Keratinocyte (primary cell): ENCODE results near the gene PHKA2. TPM values are rescaled to one million over a fixed set of nuclear protein-coding genes. Genes with fewer than 3 reads are reported as not detected.

Experiments
- DNase-seq: peaks from one replicate; pipeline ENCODE4 v3.0.0-alpha.2; 2011; ENCODE audit warnings: low read depth, missing footprints, low spot score
- FAIRE-seq: peaks from 2 replicates; lab custom pipeline; 2011; peaks lifted over from hg19 to GRCh38; lab: Jason Lieb, UNC
- H2AFZ ChIP-seq: 2 replicates; pipeline ENCODE4 v1.6.0; 2012; ENCODE audit warnings: low read length, control low read depth, inconsistent platforms; ENCODE audit not compliant: control insufficient read depth
- H3K27ac ChIP-seq: 2 replicates; pipeline ENCODE4 v1.5.1; 2011; ENCODE audit warnings: low read length; ENCODE audit not compliant: control insufficient read depth, insufficient read depth
- H3K27me3 ChIP-seq: 3 replicates; pipeline ENCODE4 v1.6.0; 2011; ENCODE audit warnings: low read length; ENCODE audit not compliant: control insufficient read depth, insufficient read depth; ENCODE audit errors: extremely low read depth
- H3K36me3 ChIP-seq, 2 experiments: 2 replicates in 1 of 2; 3 replicates in 1 of 2; pipeline ENCODE4 v1.5.1; 2011; ENCODE audit warnings: low read length in 2 of 2, mild to moderate bottlenecking in 1 of 2; ENCODE audit not compliant: control insufficient read depth in 2 of 2, insufficient read depth in 2 of 2; ENCODE audit errors: extremely low read depth in 1 of 2
- H3K4me1 ChIP-seq: 3 replicates; pipeline ENCODE4 v1.5.1; 2011; ENCODE audit warnings: low read length; ENCODE audit not compliant: control insufficient read depth, insufficient read depth; ENCODE audit errors: extremely low read depth
- H3K4me2 ChIP-seq: 3 replicates; pipeline ENCODE4 v1.6.0; 2011; ENCODE audit warnings: low read depth, low read length; ENCODE audit not compliant: control insufficient read depth, insufficient read depth; ENCODE audit errors: extremely low read depth
- H3K4me3 ChIP-seq, 3 experiments: fragments of 200-600 bp in 1 of 3; sonication (generic) in 1 of 3; 2 replicates in 2 of 3; 3 replicates in 1 of 3; pipeline ENCODE4 v1.5.1; 2011 to 2016; ENCODE audit warnings: low read length in 3 of 3, mild to moderate bottlenecking in 3 of 3, control low read depth in 2 of 3, inconsistent platforms in 1 of 3, low read depth in 1 of 3, mixed read lengths in 1 of 3, mixed run types in 1 of 3, moderate library complexity in 1 of 3; ENCODE audit not compliant: control insufficient read depth in 2 of 3, insufficient read depth in 2 of 3; ENCODE audit errors: extremely low read depth in 1 of 3
- H3K79me2 ChIP-seq: 2 replicates; pipeline ENCODE4 v1.6.0; 2012; ENCODE audit warnings: low read length; ENCODE audit not compliant: control insufficient read depth, insufficient read depth
- H3K9ac ChIP-seq: 3 replicates; pipeline ENCODE4 v1.6.0; 2011; ENCODE audit warnings: low read length; ENCODE audit not compliant: control insufficient read depth, insufficient read depth; ENCODE audit errors: extremely low read depth
- H3K9me1 ChIP-seq: 3 replicates; pipeline ENCODE4 v1.6.0; 2011; ENCODE audit warnings: low read length; ENCODE audit not compliant: control insufficient read depth, insufficient read depth; ENCODE audit errors: extremely low read depth
- H3K9me3 ChIP-seq: 2 replicates; pipeline ENCODE4 v1.5.1; 2012; ENCODE audit warnings: low read depth, low read length; ENCODE audit not compliant: control insufficient read depth
- H4K20me1 ChIP-seq: 3 replicates; pipeline ENCODE4 v1.6.0; 2011; ENCODE audit warnings: low read length; ENCODE audit not compliant: control insufficient read depth, insufficient read depth; ENCODE audit errors: extremely low read depth
- CTCF ChIP-seq, 3 experiments: IDR thresholded peaks in 1 of 3; conservative IDR thresholded peaks in 1 of 3; optimal IDR thresholded peaks in 1 of 3; 2 replicates in 2 of 3; 3 replicates in 1 of 3; pipeline versions ENCODE3 to v1.5.1; 2011; ENCODE audit warnings: low read length in 3 of 3, mild to moderate bottlenecking in 3 of 3, moderate library complexity in 2 of 3, control low read depth in 1 of 3, inconsistent platforms in 1 of 3; ENCODE audit not compliant: insufficient read depth in 2 of 3; ENCODE audit errors: extremely low read depth in 1 of 3
- EZH2 ChIP-seq: IDR thresholded peaks from one replicate; pipeline ENCODE4 v1.6.1; 2012; ENCODE audit warnings: inconsistent platforms, mild to moderate bottlenecking, low read length, moderate library complexity
- dilution Hi-C: fragments of 300-500 bp; cut with MboI; formaldehyde crosslinking; loops from one replicate; pipeline ENCODE4 v1.7.0; 2020; ENCODE audit warnings: low sequenced_read_pairs; ENCODE audit not compliant: extremely low pct_ligation_motif_present
- polyA plus RNA-seq, 5 experiments: library from polyadenylated mRNA; depleted of rRNA in 3 of 5; stranded (reverse) in 3 of 5; stranded (forward) in 1 of 5; unstranded in 1 of 5; fragments of >200 nt; gene quantifications; 1 replicate in 1 of 5; 2 replicates in 3 of 5; 3 replicates in 1 of 5; pipeline versions ENCODE4 v1.2.1 to v1.2.3, GENCODE V29; 2011 to 2012; ENCODE audit warnings: missing spikeins in 2 of 5, low read depth in 1 of 5, low replicate concordance in 1 of 5

The PHKA2 gene
- polyA plus RNA-seq, 1 donor (not counting 4 experiments of a cell fraction or from before 2014, with no cell fraction given), result 14.1 TPM

GRCh38 chrX:18898492-18898891 lies 85.4 kb downstream of the PHKA2 start:
- Histone ChIP-seq H3K4me1 (peaks cover 17% of the 10 kb centered on the region), H3K4me3 (no peak overlapping the region), H3K79me2 (no peaks in the 10 kb centered on the region), H3K9me1 (no peaks in the 10 kb centered on the region), H3K36me3 (peaks cover 1 to 3% of the 10 kb centered on the region in 2 experiments), H3K27me3 (no peaks in the 10 kb centered on the region), H4K20me1 (no peaks in the 10 kb centered on the region), H2AFZ (no peak overlapping the region), H3K27ac (no peak overlapping the region), H3K4me2 (no peak overlapping the region), H3K9me3 (peaks cover 2% of the 10 kb centered on the region), H3K9ac (no peak overlapping the region)
- dilution Hi-C loops, result no loop called here
- no peak for TF ChIP-seq EZH2
- TF ChIP-seq CTCF (optimal IDR thresholded peaks at IDR 0.05 in 1 of 3, IDR thresholded peaks at IDR 0.05 in 1 of 3, conservative IDR thresholded peaks at IDR 0.05 in 1 of 3; ENCODE audit: extremely low read depth in 1 of 3, insufficient read depth in 2 of 3, low read length in 3 of 3), result no peak
- DNase-seq (no peak), FAIRE-seq (no peak)

GRCh38 chrX:18898091-18898490 lies 85.8 kb downstream of the PHKA2 start:
- dilution Hi-C loops, result no loop called here
- no peaks in the 10 kb centered on the region for H3K9me1 ChIP-seq
- no peak for FAIRE-seq

More at GRCh38 chrX:18898091-18898490, 85.8 kb downstream of the PHKA2 start:
- H3K36me3 ChIP-seq, result peaks cover 1 to 3% of the 10 kb centered on the region in 2 experiments
- no peak overlapping the region for H3K27ac ChIP-seq
- DNase-seq, result no peak
- no peaks in the 10 kb centered on the region for H3K27me3 ChIP-seq
- no peak overlapping the region for H3K4me3 ChIP-seq
- H4K20me1 ChIP-seq, result no peaks in the 10 kb centered on the region
- H2AFZ ChIP-seq, result no peak overlapping the region
- TF ChIP-seq CTCF (optimal IDR thresholded peaks at IDR 0.05 in 1 of 3, IDR thresholded peaks at IDR 0.05 in 1 of 3, conservative IDR thresholded peaks at IDR 0.05 in 1 of 3; ENCODE audit: extremely low read depth in 1 of 3, insufficient read depth in 2 of 3, low read length in 3 of 3) (peak in 1 of 3 experiments; percentile 1), EZH2 (no peak)
- no peak overlapping the region for H3K9ac ChIP-seq
- H3K79me2 ChIP-seq, result no peaks in the 10 kb centered on the region
- peaks cover 17% of the 10 kb centered on the region for H3K4me1 ChIP-seq
- H3K9me3 ChIP-seq, result peaks cover 2% of the 10 kb centered on the region
- no peak overlapping the region for H3K4me2 ChIP-seq
